NCI-H2029 (cell line): Measurements from ENCODE around the gene NIPSNAP3A.

Experiments
- DNase-seq: peaks from one replicate; lab custom pipeline; 2025; lab: John Stamatoyannopoulos, UW

The NIPSNAP3A gene

GRCh38 chr9:104808035-104808614, 60.6 kb downstream of the NIPSNAP3A start:
- peak; percentile 75 for DNase-seq
